ENCODE data around the gene RYR3.

DNA sequence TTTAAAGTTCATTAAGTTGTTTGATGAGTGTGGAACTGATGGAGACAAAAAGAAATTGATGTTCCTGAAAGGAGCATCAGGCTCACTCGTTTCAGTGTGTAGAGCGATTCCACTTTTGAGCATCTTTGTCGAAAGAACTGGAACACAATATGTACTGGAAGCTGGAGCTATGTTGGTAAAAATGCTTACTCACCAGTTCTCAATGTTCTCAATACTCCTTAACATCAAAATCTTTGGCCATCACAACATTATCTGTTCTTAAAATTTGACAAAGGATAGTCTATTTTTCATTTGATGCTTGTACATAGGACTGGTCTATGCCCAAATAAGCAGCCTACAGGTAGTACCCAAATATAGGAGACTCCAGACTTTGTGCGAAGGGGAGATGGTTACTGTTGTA is 18.7 kb downstream of the RYR3 start:
- TF ChIP-seq, protein P1, sequence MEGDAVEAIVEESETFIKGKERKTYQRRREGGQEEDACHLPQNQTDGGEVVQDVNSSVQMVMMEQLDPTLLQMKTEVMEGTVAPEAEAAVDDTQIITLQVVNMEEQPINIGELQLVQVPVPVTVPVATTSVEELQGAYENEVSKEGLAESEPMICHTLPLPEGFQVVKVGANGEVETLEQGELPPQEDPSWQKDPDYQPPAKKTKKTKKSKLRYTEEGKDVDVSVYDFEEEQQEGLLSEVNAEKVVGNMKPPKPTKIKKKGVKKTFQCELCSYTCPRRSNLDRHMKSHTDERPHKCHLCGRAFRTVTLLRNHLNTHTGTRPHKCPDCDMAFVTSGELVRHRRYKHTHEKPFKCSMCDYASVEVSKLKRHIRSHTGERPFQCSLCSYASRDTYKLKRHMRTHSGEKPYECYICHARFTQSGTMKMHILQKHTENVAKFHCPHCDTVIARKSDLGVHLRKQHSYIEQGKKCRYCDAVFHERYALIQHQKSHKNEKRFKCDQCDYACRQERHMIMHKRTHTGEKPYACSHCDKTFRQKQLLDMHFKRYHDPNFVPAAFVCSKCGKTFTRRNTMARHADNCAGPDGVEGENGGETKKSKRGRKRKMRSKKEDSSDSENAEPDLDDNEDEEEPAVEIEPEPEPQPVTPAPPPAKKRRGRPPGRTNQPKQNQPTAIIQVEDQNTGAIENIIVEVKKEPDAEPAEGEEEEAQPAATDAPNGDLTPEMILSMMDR (conservative IDR thresholded peaks at IDR 0.05; ENCODE audit: low read length) = no peak
- no peak for TF ChIP-seq EZH2phosphoT487 (IDR thresholded peaks at IDR 0.05; ENCODE audit: borderline replicate concordance, low read depth, low read length)

Measured in OCI-LY7 (cell line).